ENCODE results near the gene MAP2. TPM values are rescaled to one million over a fixed set of nuclear protein-coding genes. Genes with fewer than 3 reads are reported as not detected.

The MAP2 gene
- polyA plus RNA-seq, 1 donor (not counting 4 experiments of a cell fraction or from before 2014, with no cell fraction given), result 16.2 TPM

GRCh38 chr2:209600341-209601171 is 176.7 kb downstream of the MAP2 start:
- H3K27me3 ChIP-seq (ENCODE audit: control insufficient read depth, extremely low read depth, insufficient read depth, low read length), result no peaks in the 10 kb centered on the region
- H3K9me1 ChIP-seq (ENCODE audit: control insufficient read depth, extremely low read depth, insufficient read depth, low read length), result no peaks in the 10 kb centered on the region
- FAIRE-seq (no peak), DNase-seq (ENCODE audit: low read depth, low spot score) (no peak)
- H2AFZ ChIP-seq (ENCODE audit: control insufficient read depth, low read length), result no peak overlapping the region
- H3K79me2 ChIP-seq (ENCODE audit: control insufficient read depth, insufficient read depth, low read length), result no peaks in the 10 kb centered on the region
- no peak overlapping the region for H3K4me3 ChIP-seq (ENCODE audit: control insufficient read depth in 2 of 3, extremely low read depth in 1 of 3, insufficient read depth in 2 of 3, low read depth in 1 of 3, low read length in 3 of 3)
- no peaks in the 10 kb centered on the region for H3K36me3 ChIP-seq (ENCODE audit: control insufficient read depth in 2 of 2, extremely low read depth in 1 of 2, insufficient read depth in 2 of 2, low read length in 2 of 2)
- H3K4me2 ChIP-seq (ENCODE audit: control insufficient read depth, extremely low read depth, insufficient read depth, low read depth, low read length), result no peak overlapping the region
- H3K9me3 ChIP-seq (ENCODE audit: control insufficient read depth, low read depth, low read length), result no peaks in the 10 kb centered on the region
- dilution Hi-C loops (cut with MboI; ENCODE audit: extremely low pct_ligation_motif_present, low sequenced_read_pairs), result no loop called here
- no peak for TF ChIP-seq EZH2 (IDR thresholded peaks at IDR 0.05; ENCODE audit: low read length)
- TF ChIP-seq CTCF (optimal IDR thresholded peaks at IDR 0.05 in 1 of 3, IDR thresholded peaks at IDR 0.05 in 1 of 3, conservative IDR thresholded peaks at IDR 0.05 in 1 of 3; ENCODE audit: extremely low read depth in 1 of 3, insufficient read depth in 2 of 3, low read length in 3 of 3), result no peak
- H3K27ac ChIP-seq (ENCODE audit: control insufficient read depth, insufficient read depth, low read length), result no peak overlapping the region
- H4K20me1 ChIP-seq (ENCODE audit: control insufficient read depth, extremely low read depth, insufficient read depth, low read length), result no peaks in the 10 kb centered on the region
- H3K4me1 ChIP-seq (ENCODE audit: control insufficient read depth, extremely low read depth, insufficient read depth, low read length), result no peaks in the 10 kb centered on the region
- H3K9ac ChIP-seq (ENCODE audit: control insufficient read depth, extremely low read depth, insufficient read depth, low read length), result no peak overlapping the region

- Histone ChIP-seq H3K9ac (ENCODE audit: control insufficient read depth, extremely low read depth, insufficient read depth, low read length) (no peak overlapping the region), H3K4me1 (ENCODE audit: control insufficient read depth, extremely low read depth, insufficient read depth, low read length) (no peaks in the 10 kb centered on the region), H3K9me3 (ENCODE audit: control insufficient read depth, low read depth, low read length) (no peaks in the 10 kb centered on the region), H3K27ac (ENCODE audit: control insufficient read depth, insufficient read depth, low read length) (no peak overlapping the region), H3K4me2 (ENCODE audit: control insufficient read depth, extremely low read depth, insufficient read depth, low read depth, low read length) (no peak overlapping the region), H3K36me3 (ENCODE audit: control insufficient read depth in 2 of 2, extremely low read depth in 1 of 2, insufficient read depth in 2 of 2, low read length in 2 of 2) (no peaks in the 10 kb centered on the region), H2AFZ (ENCODE audit: control insufficient read depth, low read length) (no peak overlapping the region), H4K20me1 (ENCODE audit: control insufficient read depth, extremely low read depth, insufficient read depth, low read length) (no peaks in the 10 kb centered on the region), H3K4me3 (ENCODE audit: control insufficient read depth in 2 of 3, extremely low read depth in 1 of 3, insufficient read depth in 2 of 3, low read depth in 1 of 3, low read length in 3 of 3) (no peak overlapping the region), H3K9me1 (ENCODE audit: control insufficient read depth, extremely low read depth, insufficient read depth, low read length) (no peaks in the 10 kb centered on the region), H3K79me2 (ENCODE audit: control insufficient read depth, insufficient read depth, low read length) (no peaks in the 10 kb centered on the region), H3K27me3 (ENCODE audit: control insufficient read depth, extremely low read depth, insufficient read depth, low read length) (no peaks in the 10 kb centered on the region)
- DNase-seq (ENCODE audit: low read depth, low spot score), result no peak
- no peak for FAIRE-seq
- TF ChIP-seq EZH2 (IDR thresholded peaks at IDR 0.05; ENCODE audit: low read length) (no peak), CTCF (optimal IDR thresholded peaks at IDR 0.05 in 1 of 3, IDR thresholded peaks at IDR 0.05 in 1 of 3, conservative IDR thresholded peaks at IDR 0.05 in 1 of 3; ENCODE audit: extremely low read depth in 1 of 3, insufficient read depth in 2 of 3, low read length in 3 of 3) (no peak)
- dilution Hi-C loops (cut with MboI; ENCODE audit: extremely low pct_ligation_motif_present, low sequenced_read_pairs), result no loop called here
These were observed 177.7 kb downstream of the MAP2 start for GRCh38 chr2:209601497-209601896.
